ENCODE results near the gene RFLNA.

- TF ChIP-seq CTCF (IDR thresholded peaks at IDR 0.05) (no peak), POLR2A (IDR thresholded peaks at IDR 0.05) (no peak)
Observed at GRCh38 chr12:124352257-124352656, 57.4 kb downstream of the RFLNA start.

Measured in tibial nerve (tissue), 3 donors.